Measurements from ENCODE around the gene CXXC5. TPM values are rescaled to one million over a fixed set of nuclear protein-coding genes. Genes with fewer than 3 reads are reported as not detected.
A peak's percentile ranks its signal among the peaks of the same experiment; 100 is the strongest.

Gene CXXC5
- total and polyA plus RNA-seq, 9 of the 15 experiments (the other 6 are each of a cell fraction or from before 2014, with no cell fraction given) = 1.9 to 123 (median 45.8) TPM

DNA sequence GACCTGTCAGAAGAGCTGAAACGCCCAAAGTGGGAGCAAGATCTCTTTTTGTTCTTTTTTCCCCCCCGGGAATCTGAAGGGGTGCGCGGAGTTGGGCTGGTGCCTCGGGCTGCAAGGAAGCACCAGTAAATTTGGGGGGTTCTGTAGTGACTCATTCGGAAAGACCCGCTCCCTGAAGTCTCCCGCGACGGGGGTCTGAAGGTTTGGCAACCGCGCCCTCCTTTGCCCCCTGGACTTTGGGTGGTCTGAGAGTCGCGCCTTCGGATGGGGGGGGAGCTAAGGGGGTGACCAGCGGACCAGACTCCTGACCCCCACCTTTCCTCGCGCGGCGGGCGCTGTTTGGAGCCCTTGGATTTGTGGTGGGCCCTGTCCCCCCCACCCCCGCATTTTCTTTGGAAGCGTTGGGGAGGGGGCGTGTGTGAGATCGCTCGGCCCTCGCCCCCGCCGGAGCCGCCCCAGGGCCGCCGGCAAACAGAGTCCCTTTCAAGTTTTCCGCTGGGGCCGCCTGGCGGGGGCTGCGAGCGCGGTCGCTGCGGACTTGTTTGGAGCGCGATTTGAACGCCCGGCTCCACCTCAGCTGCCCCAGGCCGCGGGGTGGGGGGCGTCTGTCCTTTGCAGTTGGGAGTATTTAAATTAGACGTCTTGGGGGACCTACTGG, 2.0 kb downstream of the CXXC5 start (continued):
- TF ChIP-seq, protein P1, sequence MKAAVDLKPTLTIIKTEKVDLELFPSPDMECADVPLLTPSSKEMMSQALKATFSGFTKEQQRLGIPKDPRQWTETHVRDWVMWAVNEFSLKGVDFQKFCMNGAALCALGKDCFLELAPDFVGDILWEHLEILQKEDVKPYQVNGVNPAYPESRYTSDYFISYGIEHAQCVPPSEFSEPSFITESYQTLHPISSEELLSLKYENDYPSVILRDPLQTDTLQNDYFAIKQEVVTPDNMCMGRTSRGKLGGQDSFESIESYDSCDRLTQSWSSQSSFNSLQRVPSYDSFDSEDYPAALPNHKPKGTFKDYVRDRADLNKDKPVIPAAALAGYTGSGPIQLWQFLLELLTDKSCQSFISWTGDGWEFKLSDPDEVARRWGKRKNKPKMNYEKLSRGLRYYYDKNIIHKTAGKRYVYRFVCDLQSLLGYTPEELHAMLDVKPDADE (conservative IDR thresholded peaks at IDR 0.05; ENCODE audit: control insufficient read depth, low read depth, low read length) = no peak
- no peak for TF ChIP-seq ARNT (IDR thresholded peaks at IDR 0.05)
- TF ChIP-seq NFIX (CRISPR knock-in tag; IDR thresholded peaks at IDR 0.05; ENCODE audit: low read depth) = no peak
- TF ChIP-seq, protein P2, sequence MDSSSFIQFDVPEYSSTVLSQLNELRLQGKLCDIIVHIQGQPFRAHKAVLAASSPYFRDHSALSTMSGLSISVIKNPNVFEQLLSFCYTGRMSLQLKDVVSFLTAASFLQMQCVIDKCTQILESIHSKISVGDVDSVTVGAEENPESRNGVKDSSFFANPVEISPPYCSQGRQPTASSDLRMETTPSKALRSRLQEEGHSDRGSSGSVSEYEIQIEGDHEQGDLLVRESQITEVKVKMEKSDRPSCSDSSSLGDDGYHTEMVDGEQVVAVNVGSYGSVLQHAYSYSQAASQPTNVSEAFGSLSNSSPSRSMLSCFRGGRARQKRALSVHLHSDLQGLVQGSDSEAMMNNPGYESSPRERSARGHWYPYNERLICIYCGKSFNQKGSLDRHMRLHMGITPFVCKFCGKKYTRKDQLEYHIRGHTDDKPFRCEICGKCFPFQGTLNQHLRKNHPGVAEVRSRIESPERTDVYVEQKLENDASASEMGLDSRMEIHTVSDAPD (CRISPR knock-in tag; IDR thresholded peaks at IDR 0.05) = no peak
- TF ChIP-seq, protein P3, sequence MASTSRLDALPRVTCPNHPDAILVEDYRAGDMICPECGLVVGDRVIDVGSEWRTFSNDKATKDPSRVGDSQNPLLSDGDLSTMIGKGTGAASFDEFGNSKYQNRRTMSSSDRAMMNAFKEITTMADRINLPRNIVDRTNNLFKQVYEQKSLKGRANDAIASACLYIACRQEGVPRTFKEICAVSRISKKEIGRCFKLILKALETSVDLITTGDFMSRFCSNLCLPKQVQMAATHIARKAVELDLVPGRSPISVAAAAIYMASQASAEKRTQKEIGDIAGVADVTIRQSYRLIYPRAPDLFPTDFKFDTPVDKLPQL (IDR thresholded peaks at IDR 0.05; ENCODE audit: extremely low read depth, insufficient read length) = no peak
- TF ChIP-seq ZNF41 (CRISPR knock-in tag; conservative IDR thresholded peaks at IDR 0.05) = no peak
- TF ChIP-seq, protein P4, sequence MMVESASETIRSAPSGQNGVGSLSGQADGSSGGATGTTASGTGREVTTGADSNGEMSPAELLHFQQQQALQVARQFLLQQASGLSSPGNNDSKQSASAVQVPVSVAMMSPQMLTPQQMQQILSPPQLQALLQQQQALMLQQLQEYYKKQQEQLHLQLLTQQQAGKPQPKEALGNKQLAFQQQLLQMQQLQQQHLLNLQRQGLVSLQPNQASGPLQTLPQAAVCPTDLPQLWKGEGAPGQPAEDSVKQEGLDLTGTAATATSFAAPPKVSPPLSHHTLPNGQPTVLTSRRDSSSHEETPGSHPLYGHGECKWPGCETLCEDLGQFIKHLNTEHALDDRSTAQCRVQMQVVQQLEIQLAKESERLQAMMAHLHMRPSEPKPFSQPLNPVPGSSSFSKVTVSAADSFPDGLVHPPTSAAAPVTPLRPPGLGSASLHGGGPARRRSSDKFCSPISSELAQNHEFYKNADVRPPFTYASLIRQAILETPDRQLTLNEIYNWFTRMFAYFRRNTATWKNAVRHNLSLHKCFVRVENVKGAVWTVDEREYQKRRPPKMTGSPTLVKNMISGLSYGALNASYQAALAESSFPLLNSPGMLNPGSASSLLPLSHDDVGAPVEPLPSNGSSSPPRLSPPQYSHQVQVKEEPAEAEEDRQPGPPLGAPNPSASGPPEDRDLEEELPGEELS (CRISPR knock-in tag; IDR thresholded peaks at IDR 0.05; ENCODE audit: borderline replicate concordance) = no peak
- no peak for TF ChIP-seq RBM14 (IDR thresholded peaks at IDR 0.05; ENCODE audit: borderline replicate concordance, insufficient read depth, low read depth, low read length)
- no peak for TF ChIP-seq SIRT6 (IDR thresholded peaks at IDR 0.05; ENCODE audit: low read depth, low read length)
- TF ChIP-seq MIER1 (IDR thresholded peaks at IDR 0.05; ENCODE audit: low read depth) = no peak
- TF ChIP-seq, protein P5, sequence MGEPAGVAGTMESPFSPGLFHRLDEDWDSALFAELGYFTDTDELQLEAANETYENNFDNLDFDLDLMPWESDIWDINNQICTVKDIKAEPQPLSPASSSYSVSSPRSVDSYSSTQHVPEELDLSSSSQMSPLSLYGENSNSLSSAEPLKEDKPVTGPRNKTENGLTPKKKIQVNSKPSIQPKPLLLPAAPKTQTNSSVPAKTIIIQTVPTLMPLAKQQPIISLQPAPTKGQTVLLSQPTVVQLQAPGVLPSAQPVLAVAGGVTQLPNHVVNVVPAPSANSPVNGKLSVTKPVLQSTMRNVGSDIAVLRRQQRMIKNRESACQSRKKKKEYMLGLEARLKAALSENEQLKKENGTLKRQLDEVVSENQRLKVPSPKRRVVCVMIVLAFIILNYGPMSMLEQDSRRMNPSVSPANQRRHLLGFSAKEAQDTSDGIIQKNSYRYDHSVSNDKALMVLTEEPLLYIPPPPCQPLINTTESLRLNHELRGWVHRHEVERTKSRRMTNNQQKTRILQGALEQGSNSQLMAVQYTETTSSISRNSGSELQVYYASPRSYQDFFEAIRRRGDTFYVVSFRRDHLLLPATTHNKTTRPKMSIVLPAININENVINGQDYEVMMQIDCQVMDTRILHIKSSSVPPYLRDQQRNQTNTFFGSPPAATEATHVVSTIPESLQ (CRISPR knock-in tag; IDR thresholded peaks at IDR 0.05) = no peak
- no peak for TF ChIP-seq HDAC1 (IDR thresholded peaks at IDR 0.05)
- no peak for TF ChIP-seq TARDBP (IDR thresholded peaks at IDR 0.05)
- no peak for TF ChIP-seq ARHGAP35 (IDR thresholded peaks at IDR 0.05; ENCODE audit: partially characterized antibody)
- TF ChIP-seq, protein P6, sequence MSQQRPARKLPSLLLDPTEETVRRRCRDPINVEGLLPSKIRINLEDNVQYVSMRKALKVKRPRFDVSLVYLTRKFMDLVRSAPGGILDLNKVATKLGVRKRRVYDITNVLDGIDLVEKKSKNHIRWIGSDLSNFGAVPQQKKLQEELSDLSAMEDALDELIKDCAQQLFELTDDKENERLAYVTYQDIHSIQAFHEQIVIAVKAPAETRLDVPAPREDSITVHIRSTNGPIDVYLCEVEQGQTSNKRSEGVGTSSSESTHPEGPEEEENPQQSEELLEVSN (IDR thresholded peaks at IDR 0.05; ENCODE audit: borderline replicate concordance in 1 of 2, extremely low read depth in 1 of 2, insufficient read depth in 1 of 2, insufficient read length in 1 of 2, low read depth in 1 of 2, low read length in 1 of 2, poor library complexity in 1 of 2, severe bottlenecking in 1 of 2) = peak in 1 of 2 experiments; percentile 24
- no peak for TF ChIP-seq SOX6 (IDR thresholded peaks at IDR 0.05)
- no peak for TF ChIP-seq ZC3H11A (IDR thresholded peaks at IDR 0.05; ENCODE audit: low read depth, low read length)
- no peak for TF ChIP-seq RBM15 (IDR thresholded peaks at IDR 0.05; ENCODE audit: insufficient read depth, low read length)
- TF ChIP-seq SIN3B (IDR thresholded peaks at IDR 0.05; ENCODE audit: low read depth) = no peak

Measured in K562 (cell line).